Fibroblast of skin of right quadriceps (primary cell): ENCODE results near the gene SCNM1.
"Not testable (repeated sequence)": the region's sequence is repeated elsewhere in the genome, so short reads cannot be mapped to it uniquely, and the experiment has no call there.

Source experiments
- DNase-seq: peaks from one replicate; pipeline ENCODE4 v3.0.0-alpha.2; 2013

SCNM1 gene

GRCh38 chr1:151196292-151196800, 30.4 kb downstream of the SCNM1 start:
- DNase-seq, result peak; percentile 88

- no peak for DNase-seq
These were observed 31.9 kb downstream of the SCNM1 start for GRCh38 chr1:151197863-151198253.

GRCh38 chr1:151198254-151199127, 32.5 kb downstream of the SCNM1 start, which contains the start of gene PIP5K1A:
Gene PIP5K1A, plus strand, starts transcription at chr1:151198552. Its CDS starts 445 bp downstream, at chr1:151198997.
- DNase-seq, result peak; percentile 98

GRCh38 chr1:151199873-151200581, 34.1 kb downstream of the SCNM1 start:
- peak; percentile 95 for DNase-seq

- DNase-seq, result not testable (repeated sequence)
These were observed 39.5 kb downstream of the SCNM1 start for GRCh38 chr1:151205381-151205965.

- DNase-seq, result no peak
These were observed 44.9 kb downstream of the SCNM1 start for GRCh38 chr1:151210830-151211229.

GRCh38 chr1:151211972-151212705, 46.2 kb downstream of the SCNM1 start:
- no peak for DNase-seq

GRCh38 chr1:151213560-151213959, 47.6 kb downstream of the SCNM1 start:
- DNase-seq, result no peak
